Testis (tissue), 2 donors: ENCODE results near the gene EFNA2.

Source experiments
- CTCF ChIP-seq, 3 experiments: fragments of 450-650 bp in 2 of 3; fragments of 200-600 bp in 1 of 3; sonication (generic) in 1 of 3; IDR thresholded peaks; one replicate each; pipeline ENCODE4 v1.5.1; 2016 to 2019; ENCODE audit warnings: antibody characterized with exemption in 3 of 3, mild to moderate bottlenecking in 2 of 3, moderate library complexity in 1 of 3
- POLR2A ChIP-seq: fragments of 450-650 bp; IDR thresholded peaks from one replicate; pipeline ENCODE4 v1.6.1; 2017; ENCODE audit warnings: antibody characterized with exemption, mild to moderate bottlenecking, moderate library complexity

- no peak for TF ChIP-seq CTCF (IDR thresholded peaks at IDR 0.05)
- TF ChIP-seq POLR2A, result no peak
Measured at GRCh38 chr19:1269478-1270212, 16.0 kb upstream of the EFNA2 start.
